Upper lobe of left lung (tissue), 6 donors: ENCODE data around the gene RASSF3. TPM values are rescaled to one million over a fixed set of nuclear protein-coding genes. Genes with fewer than 3 reads are reported as not detected.

Source experiments
- ATAC-seq, 2 donors: fragments of 200-7000 bp; cut with Tn5 transposase; one replicate each; pipeline ENCODE4 v1.9.1; 2022; ENCODE audit warnings: mild to moderate bottlenecking in 2 of 2, moderate library complexity in 2 of 2; ENCODE audit not compliant: low FRiP score in 2 of 2
- DNase-seq, 2 donors: peaks; one replicate each; pipeline ENCODE4 v3.0.0-alpha.2; 2019 to 2020
- H3K27ac ChIP-seq, 4 donors: fragments of 200-600 bp; sonication (generic); one replicate each; pipeline ENCODE4 v1.5.1; 2016 to 2019
- H3K27me3 ChIP-seq, 4 donors: fragments of 200-600 bp; sonication (generic); one replicate each; pipeline ENCODE4 v1.5.1; 2017 to 2019
- H3K36me3 ChIP-seq, 4 donors: fragments of 200-600 bp; sonication (generic); one replicate each; pipeline ENCODE4 v1.5.1; 2016 to 2019
- H3K4me1 ChIP-seq, 4 donors: fragments of 200-600 bp; sonication (generic); one replicate each; pipeline ENCODE4 v1.5.1; 2018 to 2019
- H3K4me3 ChIP-seq, 4 donors: fragments of 200-600 bp; sonication (generic); one replicate each; pipeline ENCODE4 v1.5.1; 2017 to 2019; ENCODE audit warnings: mild to moderate bottlenecking in 2 of 4, moderate library complexity in 1 of 4
- H3K9me3 ChIP-seq, 4 donors: fragments of 200-600 bp; sonication (generic); one replicate each; pipeline ENCODE4 v1.5.1; 2018 to 2019
- EP300 ChIP-seq, 4 donors: sonication (generic); formaldehyde crosslinking; IDR thresholded peaks; one replicate each; pipeline ENCODE4 v1.5.1; 2017; ENCODE audit warnings: antibody characterized with exemption in 4 of 4, control low read depth in 2 of 4
- WGBS, 2 donors: methylation state at CpG; one replicate each; pipeline ENCODE4 v1.1.5; 2017 to 2018; 5-methylcytosine and 5-hydroxymethylcytosine counted together
- small RNA-seq, 4 donors: library from RNA; depleted of rRNA; stranded (forward); fragments of <200 nt; gene quantifications; one replicate each; pipeline ENCODE3, GENCODE V24; 2016
- total RNA-seq, 6 donors: library from RNA; depleted of rRNA in 4 of 6; stranded (reverse); fragments of >200 nt in 4 of 6; gene quantifications; one replicate each; pipeline versions ENCODE4 v1.1.0 to v1.2.1, GENCODE V29; 2016 to 2021
- donor health status: DM: no; HTN: no; CAD: no; lungs with moderate emphysema.
- donor health status: DM: no; HTN: yes; CAD: no; lungs with severe emphysema.

Gene RASSF3
- total RNA-seq, 6 donors from 2014 or later = 25.0 to 104 (median 46.0) TPM

- Histone ChIP-seq H3K27ac (peak overlapping the region in 2 of 4 donors; percentile 17 to 49), H3K36me3 (peaks cover 11 to 81% (median 32%) of the 10 kb centered on the region in 4 donors), H3K9me3 (no peaks in the 10 kb centered on the region), H3K27me3 (no peaks in the 10 kb centered on the region), H3K4me1 (peaks cover 9 to 34% (median 11%) of the 10 kb centered on the region in 4 donors), H3K4me3 (no peak overlapping the region)
- ATAC-seq = no peak
- DNase-seq = no peak
- 78 to 85% methylated on average over 2 of the region's 2 CpGs for WGBS, 2 donors
- no peak for TF ChIP-seq EP300 (IDR thresholded peaks at IDR 0.05)
These were observed 136.4 kb downstream of the RASSF3 start for GRCh38 chr12:64746663-64747062.

Small RNA genes lying within 50 kb of the gene (small RNA-seq; reads per million reads assigned to genes)
- gene MIR548C = 0 reads per million in 4 donors
- gene MIR548Z = 0 reads per million in 4 donors
- 0 reads per million in 4 donors for gene RF00137

Other genes with a start within 250 kb of the RASSF3 start
- not detected for gene C12orf56, start 219.7 kb upstream of the RASSF3 start, total RNA-seq
- gene XPOT, start 206.1 kb upstream of the RASSF3 start, total RNA-seq = 10 to 100 TPM; 22.0 to 72.8 (median 32.8) TPM
- 10 to 100 TPM; 12.9 to 49.0 (median 16.7) TPM for gene TBK1, start 158.4 kb upstream of the RASSF3 start, total RNA-seq
- 100 to 1,000 TPM in 4 of 6 donors, 10 to 100 TPM in 2; 43.0 to 201 (median 135) TPM for gene GNS, start 148.9 kb downstream of the RASSF3 start, total RNA-seq
- 10 to 100 TPM; 13.0 to 35.2 (median 16.8) TPM for gene TBC1D30, start 214.2 kb downstream of the RASSF3 start, total RNA-seq